Mucosa of stomach (tissue), 1 donor: ENCODE results near the gene ZFAND2B.

Experiments
- H3K27me3 ChIP-seq: one replicate; pipeline ENCODE4 v1.7.0; 2013; ENCODE audit warnings: mild to moderate bottlenecking, low read length; ENCODE audit not compliant: control insufficient read depth, insufficient read depth
- H3K36me3 ChIP-seq: one replicate; pipeline ENCODE4 v1.7.0; 2013; ENCODE audit warnings: low read length; ENCODE audit not compliant: control insufficient read depth, insufficient read depth
- H3K4me1 ChIP-seq: one replicate; pipeline ENCODE4 v1.7.0; 2013; ENCODE audit warnings: mild to moderate bottlenecking, low read length; ENCODE audit not compliant: control insufficient read depth, insufficient read depth
- H3K4me3 ChIP-seq: one replicate; pipeline ENCODE4 v1.7.0; 2013; ENCODE audit warnings: low read length
- H3K9ac ChIP-seq: one replicate; pipeline ENCODE4 v1.7.0; 2013; ENCODE audit warnings: mild to moderate bottlenecking, low read length, moderate library complexity
- H3K9me3 ChIP-seq: one replicate; pipeline ENCODE4 v1.7.0; 2013; ENCODE audit warnings: mild to moderate bottlenecking, low read length, moderate library complexity; ENCODE audit not compliant: control insufficient read depth
- donor health status: Pancreatic carcinoma.

Gene ZFAND2B

GRCh38 chr2:219168932-219169331 is 37.6 kb upstream of the ZFAND2B start:
- peaks cover 8% of the 10 kb centered on the region for H3K36me3 ChIP-seq
- no peaks in the 10 kb centered on the region for H3K27me3 ChIP-seq
- H3K9me3 ChIP-seq, result no peaks in the 10 kb centered on the region
- no peak overlapping the region for H3K4me3 ChIP-seq
- peaks cover 6% of the 10 kb centered on the region for H3K4me1 ChIP-seq
- H3K9ac ChIP-seq, result no peak overlapping the region

GRCh38 chr2:219169930-219170654 is 36.5 kb upstream of the ZFAND2B start, which contains the start of gene SLC23A3:
Gene SLC23A3 (minus strand): TSS chr2:219170029. CDS start chr2:219169984, 45 bp downstream.
- no peak within 1 kb of the TSS for H3K9ac ChIP-seq
- H3K27me3 ChIP-seq, result no peaks in the 10 kb centered on the region
- H3K4me1 ChIP-seq, result peaks cover 6% of the 10 kb centered on the region
- peaks cover 14% of the 10 kb centered on the region for H3K36me3 ChIP-seq
- H3K4me3 ChIP-seq, result no peak within 1 kb of the TSS
- H3K9me3 ChIP-seq, result no peaks in the 10 kb centered on the region

- H3K4me3 ChIP-seq, result no peak overlapping the region
- H3K27me3 ChIP-seq, result no peaks in the 10 kb centered on the region
- H3K4me1 ChIP-seq, result peaks cover 13% of the 10 kb centered on the region
- no peak overlapping the region for H3K9ac ChIP-seq
- peaks cover 14% of the 10 kb centered on the region for H3K36me3 ChIP-seq
- no peaks in the 10 kb centered on the region for H3K9me3 ChIP-seq
Measured at GRCh38 chr2:219171231-219171651, 35.3 kb upstream of the ZFAND2B start.

DNA sequence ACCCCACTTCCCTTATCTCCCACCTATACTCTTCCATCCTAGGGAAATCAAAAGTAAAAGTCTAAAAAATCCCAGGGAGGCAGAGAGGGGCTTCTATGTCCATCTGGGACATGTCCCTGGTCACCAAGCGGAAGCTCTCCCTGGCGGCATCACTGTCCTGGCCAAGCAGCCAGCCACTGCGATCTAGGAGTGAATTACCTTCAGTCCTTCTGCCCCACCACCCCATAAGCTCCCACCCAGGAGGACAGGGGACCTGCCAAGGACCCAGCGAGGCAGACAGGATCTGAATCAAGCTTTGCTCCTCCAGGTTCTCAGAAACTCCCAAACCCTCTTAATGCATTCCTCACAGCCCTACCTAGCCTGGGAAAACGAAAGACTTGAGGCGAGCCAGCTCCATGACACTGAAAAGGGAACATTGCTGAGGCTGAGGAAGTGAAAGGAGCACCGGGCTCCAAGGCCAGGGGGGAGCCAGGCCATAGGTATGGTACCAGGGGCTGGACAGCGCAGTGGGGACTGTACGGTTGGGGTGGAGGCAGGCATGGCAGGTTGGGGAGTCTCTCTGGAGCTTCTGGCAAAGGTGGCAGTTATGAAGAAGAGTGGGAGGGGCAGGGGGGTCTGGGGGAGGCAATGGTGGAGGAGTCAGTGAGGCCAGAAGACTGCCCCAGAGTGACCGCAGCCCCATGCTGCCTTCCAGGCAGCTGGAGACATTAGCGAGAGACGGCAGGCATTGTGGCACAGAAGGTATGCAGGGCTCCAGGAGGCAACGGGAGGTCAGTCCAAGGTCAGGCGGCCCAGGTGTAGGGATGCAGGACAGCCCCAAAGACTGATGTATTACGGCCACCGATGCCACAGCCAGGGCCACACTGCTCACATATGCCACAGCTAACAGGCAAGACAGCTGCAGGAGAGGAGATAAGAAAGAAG is 34.1 kb upstream of the ZFAND2B start:
- H3K4me1 ChIP-seq, result peaks cover 18% of the 10 kb centered on the region
- H3K27me3 ChIP-seq, result no peaks in the 10 kb centered on the region
- no peak overlapping the region for H3K9ac ChIP-seq

DNA sequence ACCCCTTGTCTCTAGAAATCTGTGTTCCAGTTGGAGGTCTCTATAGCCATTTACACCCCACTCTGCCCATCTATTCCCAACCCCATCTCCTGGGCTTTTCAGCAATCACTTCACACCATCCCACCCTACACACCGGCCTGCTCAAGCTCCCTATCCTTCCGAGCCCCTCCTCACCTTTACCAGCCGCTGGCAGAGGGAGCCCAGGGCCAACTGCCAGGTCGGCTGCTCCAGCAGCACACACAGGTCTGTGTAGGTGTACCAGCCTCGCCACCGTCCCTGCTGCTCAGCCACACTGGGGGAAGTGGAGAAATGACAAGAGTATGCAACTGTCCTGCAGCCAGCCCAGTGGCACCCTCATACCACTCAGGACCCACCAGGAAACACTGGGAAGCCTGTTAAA is 33.4 kb upstream of the ZFAND2B start:
- H3K4me3 ChIP-seq, result no peak overlapping the region
- peaks cover 14% of the 10 kb centered on the region for H3K36me3 ChIP-seq
- H3K9me3 ChIP-seq, result no peaks in the 10 kb centered on the region
- H3K9ac ChIP-seq, result no peak overlapping the region
- peaks cover 18% of the 10 kb centered on the region for H3K4me1 ChIP-seq
- no peaks in the 10 kb centered on the region for H3K27me3 ChIP-seq

More for the DNA sequence above, 34.1 kb upstream of the ZFAND2B start:
- no peak overlapping the region for H3K4me3 ChIP-seq
- H3K9me3 ChIP-seq, result no peaks in the 10 kb centered on the region
- peaks cover 14% of the 10 kb centered on the region for H3K36me3 ChIP-seq

DNA sequence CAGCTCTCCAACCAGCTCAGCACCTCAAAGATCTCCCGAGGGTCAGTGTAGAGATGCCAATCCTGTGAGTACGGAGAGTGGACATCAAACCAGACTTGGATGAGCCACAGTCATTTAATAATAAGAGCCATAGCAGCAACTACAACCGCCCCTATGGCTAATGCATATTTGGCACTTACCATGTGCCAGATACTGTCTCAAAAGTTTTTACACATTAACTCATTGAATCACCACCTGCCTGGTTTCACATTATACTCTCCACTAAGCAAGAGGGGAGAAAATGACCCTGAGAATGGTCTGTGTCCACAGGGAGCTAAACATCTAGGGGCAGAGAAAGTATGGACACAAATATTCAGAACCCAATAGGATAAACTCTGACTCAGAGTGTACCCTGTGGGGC is 32.4 kb upstream of the ZFAND2B start:
- peaks cover 23% of the 10 kb centered on the region for H3K4me1 ChIP-seq
- H3K4me3 ChIP-seq, result no peak overlapping the region
- H3K9ac ChIP-seq, result no peak overlapping the region
- peaks cover 14% of the 10 kb centered on the region for H3K36me3 ChIP-seq
- no peaks in the 10 kb centered on the region for H3K27me3 ChIP-seq
- no peaks in the 10 kb centered on the region for H3K9me3 ChIP-seq

- no peak overlapping the region for H3K4me3 ChIP-seq
- no peak overlapping the region for H3K9ac ChIP-seq
- H3K27me3 ChIP-seq, result no peaks in the 10 kb centered on the region
- no peaks in the 10 kb centered on the region for H3K9me3 ChIP-seq
- H3K36me3 ChIP-seq, result peaks cover 15% of the 10 kb centered on the region
- H3K4me1 ChIP-seq, result peaks cover 29% of the 10 kb centered on the region
Measured at GRCh38 chr2:219174801-219175200, 31.8 kb upstream of the ZFAND2B start.

DNA sequence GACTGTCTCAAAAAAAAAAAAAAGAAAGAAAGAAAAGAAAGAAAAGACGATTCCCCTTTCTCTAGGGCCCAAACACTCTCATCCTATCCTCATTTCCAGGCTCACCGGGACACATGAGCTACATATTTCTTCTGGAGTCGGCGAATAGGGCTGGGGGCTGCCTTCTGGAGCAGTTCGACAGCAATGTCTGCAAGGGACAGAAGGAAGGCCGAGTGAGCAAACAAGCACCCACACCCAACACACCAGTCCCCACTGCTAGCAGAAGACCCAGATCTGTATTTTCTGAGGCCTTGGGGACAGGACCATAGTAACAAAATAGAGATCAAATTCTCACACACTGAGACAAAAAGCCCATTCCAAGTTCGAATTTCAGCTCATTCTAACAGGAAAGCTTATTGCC is 31.1 kb upstream of the ZFAND2B start:
- Histone ChIP-seq H3K9me3 (no peaks in the 10 kb centered on the region), H3K4me3 (peak overlapping the region; percentile 31), H3K4me1 (peaks cover 24% of the 10 kb centered on the region), H3K27me3 (no peaks in the 10 kb centered on the region), H3K36me3 (peaks cover 18% of the 10 kb centered on the region), H3K9ac (peak overlapping the region; percentile 94)

GRCh38 chr2:219175928-219176817 is 30.4 kb upstream of the ZFAND2B start:
- peak overlapping the region; percentile 94 for H3K9ac ChIP-seq
- H3K27me3 ChIP-seq, result no peaks in the 10 kb centered on the region
- peak overlapping the region; percentile 31 for H3K4me3 ChIP-seq
- H3K4me1 ChIP-seq, result peaks cover 24% of the 10 kb centered on the region
- H3K36me3 ChIP-seq, result peaks cover 18% of the 10 kb centered on the region
- no peaks in the 10 kb centered on the region for H3K9me3 ChIP-seq

- Histone ChIP-seq H3K27me3 (no peaks in the 10 kb centered on the region), H3K36me3 (peaks cover 26% of the 10 kb centered on the region), H3K4me1 (peaks cover 24% of the 10 kb centered on the region), H3K9me3 (no peaks in the 10 kb centered on the region), H3K9ac (peak within 1 kb of the TSS; percentile 94), H3K4me3 (peak within 1 kb of the TSS; percentile 31)
Measured at GRCh38 chr2:219176818-219177551, 29.6 kb upstream of the ZFAND2B start, which contains the start of gene CNPPD1. Gene CNPPD1 (minus strand): TSS chr2:219176925. CDS start chr2:219176828, 97 bp downstream.
